Kidney (tissue), 14 donors: ENCODE measurements around the gene CAMTA1. TPM values are rescaled to one million over a fixed set of nuclear protein-coding genes. Genes with fewer than 3 reads are reported as not detected.

Source experiments
- DNase-seq, 5 donors: peaks; one replicate each; pipeline ENCODE4 v3.0.0-alpha.2; 2013 to 2020
- FAIRE-seq: peaks from 2 replicates; lab custom pipeline; 2012; peaks lifted over from hg19 to GRCh38; lab: Jason Lieb, UNC
- H3K27ac ChIP-seq, 2 donors: one replicate each; pipeline ENCODE4 v1.7.0; 2013; ENCODE audit warnings: low read depth in 2 of 2, low read length in 2 of 2, inconsistent platforms in 1 of 2
- H3K27me3 ChIP-seq: one replicate; pipeline ENCODE4 v1.7.1; 2013; ENCODE audit warnings: low read length, inconsistent platforms; ENCODE audit not compliant: control insufficient read depth, insufficient read depth
- H3K36me3 ChIP-seq, 3 donors: one replicate each; pipeline versions ENCODE4 v1.7.0 to v1.7.1; 2013; ENCODE audit warnings: low read length in 3 of 3, control low read depth in 1 of 3, inconsistent platforms in 1 of 3; ENCODE audit not compliant: insufficient read depth in 3 of 3, control insufficient read depth in 2 of 3
- H3K4me1 ChIP-seq, 3 donors: one replicate each; pipeline versions ENCODE4 v1.7.0 to v1.7.1; 2013; ENCODE audit warnings: low read length in 3 of 3, inconsistent platforms in 1 of 3, low read depth in 1 of 3; ENCODE audit not compliant: control insufficient read depth in 2 of 3, insufficient read depth in 2 of 3
- H3K4me3 ChIP-seq, 3 donors: one replicate each; pipeline versions ENCODE4 v1.7.0 to v1.8.1; 2013; ENCODE audit warnings: low read length in 3 of 3, control low read depth in 1 of 3, inconsistent platforms in 1 of 3
- H3K9ac ChIP-seq, 3 donors: one replicate each; pipeline versions ENCODE4 v1.7.0 to v1.7.1; 2013; ENCODE audit warnings: low read length in 3 of 3, control low read depth in 1 of 3, inconsistent platforms in 1 of 3
- H3K9me3 ChIP-seq, 3 donors: one replicate each; pipeline versions ENCODE4 v1.7.0 to v1.7.1; 2013; ENCODE audit warnings: low read length in 3 of 3, control low read depth in 1 of 3, inconsistent platforms in 1 of 3; ENCODE audit not compliant: control insufficient read depth in 2 of 3, insufficient read depth in 1 of 3
- intact Hi-C: fragments of 100-400 bp; cut with DNase I; formaldehyde crosslinking; loops from one replicate; pipeline ENCODE4 v1.11.1; 2022
- polyA plus RNA-seq: library from polyadenylated mRNA; stranded (reverse); fragments of 350-450 nt; fragmentation: Illumina TruSeq; extraction: RNeasy Lipid Tissue Mini Kit (QIAGEN cat#74804); gene quantifications from one replicate; pipeline ENCODE4 v1.2.3, GENCODE V29; 2014; ENCODE audit warnings: low read depth, low replicate concordance; ENCODE audit not compliant: insufficient read depth
- total RNA-seq: library from RNA; stranded (reverse); fragmentation: NEBNext Ultra II Directional; extraction: Animal tissue kit (Norgen Biotek cat#: 25700); gene quantifications from one replicate; pipeline ENCODE4 v1.2.1, GENCODE V29; 2021
- TF ChIP-seq, protein P1 (sequence below): IDR thresholded peaks from 3 replicates; pipeline ENCODE4 v1.5.1; 2012; ENCODE audit warnings: mild to moderate bottlenecking, moderate library complexity, borderline replicate concordance; ENCODE audit not compliant: insufficient read depth; ENCODE audit errors: extremely low read depth
- donor health status: control.
- donor health status: control.
- donor health status: control.
- donor health status: control.
- donor health status: control.
- donor health status: DM: yes; HTN: yes; CAD: no.
- donor health status: Normal renal cell carcinoma (clear cell type).

CAMTA1 gene
- total and polyA plus RNA-seq, 2 donors from 2014 or later: 79.0 to 170 TPM

DNA sequence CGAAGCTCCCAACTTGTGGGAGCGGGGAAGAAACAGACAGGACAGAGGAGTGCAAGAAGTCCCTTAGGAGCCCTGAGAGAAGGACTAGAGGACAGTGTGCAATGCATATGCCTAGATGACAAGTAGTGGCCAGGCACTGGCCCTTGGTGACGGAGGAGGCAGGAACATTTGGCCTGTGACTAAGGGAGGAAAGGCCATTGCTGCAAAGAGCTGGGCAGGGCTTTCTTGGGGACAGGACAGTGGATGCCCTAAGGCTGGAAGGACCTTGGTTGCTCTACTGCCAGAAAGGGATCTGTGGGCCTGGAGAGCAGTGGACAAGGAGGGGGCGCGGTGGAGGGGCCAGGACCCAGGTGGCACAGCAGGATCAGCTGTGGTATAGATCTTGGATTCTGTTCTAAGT is 481.3 kb downstream of the CAMTA1 start:
- intact Hi-C loops: no loop called here
- TF ChIP-seq, protein P1, sequence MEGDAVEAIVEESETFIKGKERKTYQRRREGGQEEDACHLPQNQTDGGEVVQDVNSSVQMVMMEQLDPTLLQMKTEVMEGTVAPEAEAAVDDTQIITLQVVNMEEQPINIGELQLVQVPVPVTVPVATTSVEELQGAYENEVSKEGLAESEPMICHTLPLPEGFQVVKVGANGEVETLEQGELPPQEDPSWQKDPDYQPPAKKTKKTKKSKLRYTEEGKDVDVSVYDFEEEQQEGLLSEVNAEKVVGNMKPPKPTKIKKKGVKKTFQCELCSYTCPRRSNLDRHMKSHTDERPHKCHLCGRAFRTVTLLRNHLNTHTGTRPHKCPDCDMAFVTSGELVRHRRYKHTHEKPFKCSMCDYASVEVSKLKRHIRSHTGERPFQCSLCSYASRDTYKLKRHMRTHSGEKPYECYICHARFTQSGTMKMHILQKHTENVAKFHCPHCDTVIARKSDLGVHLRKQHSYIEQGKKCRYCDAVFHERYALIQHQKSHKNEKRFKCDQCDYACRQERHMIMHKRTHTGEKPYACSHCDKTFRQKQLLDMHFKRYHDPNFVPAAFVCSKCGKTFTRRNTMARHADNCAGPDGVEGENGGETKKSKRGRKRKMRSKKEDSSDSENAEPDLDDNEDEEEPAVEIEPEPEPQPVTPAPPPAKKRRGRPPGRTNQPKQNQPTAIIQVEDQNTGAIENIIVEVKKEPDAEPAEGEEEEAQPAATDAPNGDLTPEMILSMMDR: no peak
- no peak overlapping the region for H3K4me3 ChIP-seq
- FAIRE-seq (no peak), DNase-seq (no peak)
- H3K9me3 ChIP-seq: peaks cover 0 to 9% (median 0%) of the 10 kb centered on the region in 3 donors
- H3K36me3 ChIP-seq: no peaks in the 10 kb centered on the region
- no peak overlapping the region for H3K9ac ChIP-seq
- peak overlapping the region; percentile 8 to 23 for H3K27ac ChIP-seq
- peaks cover 0 to 7% (median 5%) of the 10 kb centered on the region in 3 donors for H3K4me1 ChIP-seq
- no peaks in the 10 kb centered on the region for H3K27me3 ChIP-seq

DNA sequence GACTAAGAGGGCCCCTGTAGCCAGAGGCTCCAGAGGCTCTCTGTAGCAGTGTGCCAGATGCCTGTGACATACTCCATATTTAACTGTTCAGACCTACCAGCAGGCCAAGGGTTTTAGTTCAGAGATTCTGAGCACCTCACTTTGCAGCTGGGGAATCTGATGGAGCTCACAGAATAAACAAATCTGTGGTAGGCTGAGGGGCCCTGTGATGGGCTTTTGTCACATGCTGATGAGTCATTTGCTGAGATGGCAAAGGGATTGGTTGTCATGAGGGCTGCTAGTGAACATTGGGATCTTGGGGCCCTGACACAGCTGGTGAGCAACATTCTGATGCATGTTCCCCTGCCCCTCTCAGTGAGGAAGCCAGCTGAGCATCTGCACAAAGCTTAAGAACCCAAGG is 482.2 kb downstream of the CAMTA1 start:
- DNase-seq (no peak), FAIRE-seq (no peak)
- Histone ChIP-seq H3K4me3 (no peak overlapping the region), H3K36me3 (no peaks in the 10 kb centered on the region), H3K27me3 (no peaks in the 10 kb centered on the region), H3K27ac (no peak overlapping the region), H3K4me1 (peaks cover 0 to 7% (median 5%) of the 10 kb centered on the region in 3 donors), H3K9ac (no peak overlapping the region), H3K9me3 (peaks cover 0 to 9% (median 0%) of the 10 kb centered on the region in 3 donors)
- intact Hi-C loops: no loop called here
- TF ChIP-seq, protein P1: no peak

DNA sequence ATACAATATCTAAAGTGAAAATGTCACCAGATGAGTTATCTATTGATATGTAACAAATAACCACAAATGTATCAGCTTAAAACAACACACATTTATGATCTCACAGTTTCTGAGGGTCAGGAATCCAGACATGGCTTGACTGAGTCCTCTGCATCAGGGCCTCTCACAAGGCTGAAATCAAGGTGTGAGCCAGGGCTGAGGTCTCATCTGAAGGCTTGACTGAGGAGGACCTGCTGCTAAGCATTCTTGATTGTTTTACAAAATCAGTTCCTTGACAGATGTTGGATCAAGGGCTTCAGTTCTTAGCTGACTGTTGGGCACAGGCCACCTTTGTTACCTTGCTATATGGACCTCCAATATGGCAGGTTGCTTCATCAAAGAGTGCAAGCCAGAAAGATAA is 483.7 kb downstream of the CAMTA1 start:
- DNase-seq (no peak), FAIRE-seq (no peak)
- Histone ChIP-seq H3K36me3 (no peaks in the 10 kb centered on the region), H3K27ac (no peak overlapping the region), H3K9ac (no peak overlapping the region), H3K27me3 (no peaks in the 10 kb centered on the region), H3K9me3 (peaks cover 0 to 9% (median 0%) of the 10 kb centered on the region in 3 donors), H3K4me3 (no peak overlapping the region), H3K4me1 (peaks cover 0 to 7% (median 5%) of the 10 kb centered on the region in 3 donors)
- TF ChIP-seq, protein P1: no peak
- intact Hi-C loops: no loop called here

DNA sequence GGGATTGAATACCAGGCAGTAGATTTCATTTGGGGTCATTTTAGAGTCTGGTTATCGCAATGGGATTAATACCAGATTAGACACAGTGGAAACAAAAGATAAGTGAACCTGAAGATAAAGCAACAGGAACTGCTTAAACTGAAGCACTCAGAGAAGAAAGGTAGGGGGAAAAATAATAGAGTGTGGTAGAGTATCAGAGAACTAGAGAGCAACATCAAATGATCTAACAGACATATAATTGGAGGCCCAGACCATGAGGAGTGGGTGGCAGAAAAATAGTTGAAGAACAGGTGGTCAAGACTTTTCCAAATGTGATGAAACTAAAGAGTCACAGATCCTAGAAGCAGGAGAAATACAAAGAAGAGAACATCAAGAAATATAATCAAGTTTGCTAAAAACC is 484.3 kb downstream of the CAMTA1 start:
- Histone ChIP-seq H3K9ac (no peak overlapping the region), H3K27ac (no peak overlapping the region), H3K27me3 (no peaks in the 10 kb centered on the region), H3K9me3 (peaks cover 0 to 9% (median 0%) of the 10 kb centered on the region in 3 donors), H3K36me3 (no peaks in the 10 kb centered on the region), H3K4me3 (no peak overlapping the region), H3K4me1 (peaks cover 0 to 7% (median 5%) of the 10 kb centered on the region in 3 donors)
- DNase-seq (no peak), FAIRE-seq (no peak)
- TF ChIP-seq, protein P1: no peak
- intact Hi-C loops: no loop called here
